ENCODE results near the gene GREB1.

The GREB1 gene

DNA sequence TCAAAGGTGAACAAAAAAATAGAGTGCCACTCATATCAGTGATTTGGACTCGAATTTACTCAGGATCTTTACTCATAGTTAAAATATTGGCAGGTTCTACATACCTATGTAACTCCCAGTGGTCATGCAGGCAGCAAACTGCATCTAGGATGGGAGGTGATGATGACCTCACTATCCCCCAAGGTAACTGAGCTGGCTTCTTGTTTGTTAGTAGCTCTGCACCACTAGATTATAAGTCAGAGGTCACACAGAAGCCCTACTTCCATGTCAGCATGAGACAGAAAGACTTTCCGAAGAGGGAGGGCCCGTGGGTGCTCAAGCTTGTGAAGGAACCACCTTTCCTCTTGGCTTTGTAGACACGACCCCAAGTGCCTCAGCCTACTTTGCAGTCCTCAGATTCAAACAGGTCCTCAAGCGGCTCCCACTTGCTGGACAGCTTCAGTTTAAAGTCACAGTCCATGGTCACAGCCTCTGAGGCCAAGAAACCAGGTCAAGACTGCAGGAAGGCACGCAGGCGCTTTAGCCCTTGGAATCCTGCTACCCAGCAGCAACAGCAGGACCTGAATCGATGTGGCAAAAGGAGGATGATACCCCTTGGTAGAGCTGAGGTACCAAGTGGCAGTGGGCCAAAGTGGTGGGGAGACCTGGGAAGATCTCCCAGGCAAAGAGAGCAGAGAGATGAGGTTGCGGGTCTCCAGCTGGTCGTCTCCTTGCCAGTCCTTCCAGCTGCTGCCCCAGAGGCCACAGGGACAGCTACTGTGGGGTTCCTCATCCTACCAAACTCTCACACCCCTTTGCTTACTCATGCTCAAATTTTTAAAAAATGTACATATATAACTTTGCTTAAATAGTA, 131.9 kb downstream of the GREB1 start:
- Histone ChIP-seq H3K9me3 (ENCODE audit: low read length) (peaks cover 10% of the 10 kb centered on the region), H3K36me3 (ENCODE audit: insufficient read depth, low read length) (peaks cover 6% of the 10 kb centered on the region; the same call in 1 of the 2 replicates), H3K27me3 (ENCODE audit: insufficient read depth, low read length) (no peaks in the 10 kb centered on the region), H3K4me2 (ENCODE audit: low read length) (no peak overlapping the region), H4K20me1 (ENCODE audit: insufficient read depth, low read length) (no peaks in the 10 kb centered on the region), H3F3A (ENCODE audit: insufficient read depth, low read length) (no peaks in the 10 kb centered on the region), H3K9ac (ENCODE audit: low read length) (no peak overlapping the region), H3K27ac (ENCODE audit: low read depth, low read length, poor library complexity, severe bottlenecking) (no peak overlapping the region), H3K4me3 (ENCODE audit: low read depth, low read length, poor library complexity, severe bottlenecking) (no peak overlapping the region), H3K4me1 (ENCODE audit: insufficient read depth, low read length, severe bottlenecking) (no peaks in the 10 kb centered on the region), H3K79me2 (ENCODE audit: insufficient read depth, low read length) (no peaks in the 10 kb centered on the region), H3K9me2 (ENCODE audit: low read depth, low read length) (no peaks in the 10 kb centered on the region), H2AFZ (ENCODE audit: low read length) (no peak overlapping the region)
- TF ChIP-seq, protein P1, sequence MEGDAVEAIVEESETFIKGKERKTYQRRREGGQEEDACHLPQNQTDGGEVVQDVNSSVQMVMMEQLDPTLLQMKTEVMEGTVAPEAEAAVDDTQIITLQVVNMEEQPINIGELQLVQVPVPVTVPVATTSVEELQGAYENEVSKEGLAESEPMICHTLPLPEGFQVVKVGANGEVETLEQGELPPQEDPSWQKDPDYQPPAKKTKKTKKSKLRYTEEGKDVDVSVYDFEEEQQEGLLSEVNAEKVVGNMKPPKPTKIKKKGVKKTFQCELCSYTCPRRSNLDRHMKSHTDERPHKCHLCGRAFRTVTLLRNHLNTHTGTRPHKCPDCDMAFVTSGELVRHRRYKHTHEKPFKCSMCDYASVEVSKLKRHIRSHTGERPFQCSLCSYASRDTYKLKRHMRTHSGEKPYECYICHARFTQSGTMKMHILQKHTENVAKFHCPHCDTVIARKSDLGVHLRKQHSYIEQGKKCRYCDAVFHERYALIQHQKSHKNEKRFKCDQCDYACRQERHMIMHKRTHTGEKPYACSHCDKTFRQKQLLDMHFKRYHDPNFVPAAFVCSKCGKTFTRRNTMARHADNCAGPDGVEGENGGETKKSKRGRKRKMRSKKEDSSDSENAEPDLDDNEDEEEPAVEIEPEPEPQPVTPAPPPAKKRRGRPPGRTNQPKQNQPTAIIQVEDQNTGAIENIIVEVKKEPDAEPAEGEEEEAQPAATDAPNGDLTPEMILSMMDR (IDR thresholded peaks at IDR 0.05; ENCODE audit: low read length) = no peak
- no peak for TF ChIP-seq EZH2 (IDR thresholded peaks at IDR 0.05; ENCODE audit: borderline replicate concordance, low read length)

DNA sequence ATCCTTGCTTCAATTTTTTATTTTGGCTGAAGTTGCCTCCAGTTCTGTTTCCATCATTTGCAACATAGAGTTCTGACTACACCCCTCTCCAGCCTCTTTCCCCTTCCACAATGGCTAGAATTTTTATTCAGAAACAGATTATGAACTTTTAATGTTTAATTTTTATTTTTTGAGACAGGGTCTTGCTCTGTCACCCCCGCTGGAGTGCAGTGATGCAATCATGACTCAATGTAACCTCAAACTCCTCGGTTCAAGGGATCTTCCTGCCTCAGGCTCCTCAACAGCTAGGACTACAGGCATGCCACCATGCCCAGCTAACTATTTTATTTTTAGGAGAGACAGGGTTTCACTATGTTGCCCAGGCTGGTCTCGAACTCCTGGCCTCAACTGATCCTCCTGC, 133.3 kb downstream of the GREB1 start:
- Histone ChIP-seq H3K79me2 (ENCODE audit: insufficient read depth, low read length) (no peaks in the 10 kb centered on the region), H3K9me2 (ENCODE audit: low read depth, low read length) (no peaks in the 10 kb centered on the region), H3K27ac (ENCODE audit: low read depth, low read length, poor library complexity, severe bottlenecking) (no peak overlapping the region), H3K4me2 (ENCODE audit: low read length) (no peak overlapping the region), H3K9me3 (ENCODE audit: low read length) (peaks cover 10% of the 10 kb centered on the region), H2AFZ (ENCODE audit: low read length) (no peak overlapping the region), H3K9ac (ENCODE audit: low read length) (no peak overlapping the region), H3K4me3 (ENCODE audit: low read depth, low read length, poor library complexity, severe bottlenecking) (no peak overlapping the region), H4K20me1 (ENCODE audit: insufficient read depth, low read length) (no peaks in the 10 kb centered on the region), H3K36me3 (ENCODE audit: insufficient read depth, low read length) (peaks cover 6% of the 10 kb centered on the region; the same call in 1 of the 2 replicates), H3K27me3 (ENCODE audit: insufficient read depth, low read length) (no peaks in the 10 kb centered on the region), H3K4me1 (ENCODE audit: insufficient read depth, low read length, severe bottlenecking) (peaks cover under 1% of the 10 kb centered on the region), H3F3A (ENCODE audit: insufficient read depth, low read length) (no peaks in the 10 kb centered on the region)
- TF ChIP-seq, protein P1 (IDR thresholded peaks at IDR 0.05; ENCODE audit: low read length) = no peak
- TF ChIP-seq EZH2 (IDR thresholded peaks at IDR 0.05; ENCODE audit: borderline replicate concordance, low read length) = no peak

DNA sequence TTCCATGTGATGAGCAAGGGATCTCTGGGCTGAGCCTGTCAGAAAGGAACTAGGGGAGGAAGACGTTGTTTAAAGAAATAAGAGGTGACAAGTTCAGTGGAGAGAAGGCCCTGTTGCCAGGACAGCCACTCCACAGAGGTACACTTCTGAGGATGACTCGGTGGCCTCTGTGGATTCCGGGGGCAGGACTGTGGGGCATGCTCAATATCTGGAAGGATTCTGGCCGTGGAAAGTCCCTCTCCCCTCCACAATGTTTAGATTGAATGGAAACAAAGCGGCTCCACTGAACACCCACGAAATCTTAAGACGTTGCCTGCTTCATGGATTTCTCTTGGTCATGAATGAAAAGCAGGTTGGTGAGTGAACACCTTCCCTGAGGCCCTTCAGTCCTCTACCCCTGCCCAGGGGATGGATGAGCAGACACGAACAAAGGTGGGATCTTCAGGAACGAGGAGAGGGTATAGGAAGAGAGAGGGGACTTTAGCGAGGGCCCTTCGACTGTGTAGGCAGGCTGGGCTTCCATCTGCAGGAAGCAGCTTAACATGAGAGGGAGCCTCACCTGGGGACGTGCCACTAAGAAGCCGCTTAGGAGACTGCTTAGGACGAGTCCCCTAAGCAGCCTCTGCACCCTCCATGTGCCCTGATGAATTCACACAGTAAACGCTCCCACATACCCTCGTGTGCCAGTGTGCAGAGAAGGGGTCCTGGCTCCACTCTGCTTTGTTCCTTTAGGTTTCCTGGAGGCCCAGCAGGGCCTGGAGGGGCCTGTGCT, 134.2 kb downstream of the GREB1 start:
- Histone ChIP-seq H3K4me1 (ENCODE audit: insufficient read depth, low read length, severe bottlenecking) (peaks cover 8% of the 10 kb centered on the region), H3K36me3 (ENCODE audit: insufficient read depth, low read length) (peaks cover 3% of the 10 kb centered on the region; the same call in 1 of the 2 replicates), H3K27ac (ENCODE audit: low read depth, low read length, poor library complexity, severe bottlenecking) (no peak overlapping the region), H3K9me3 (ENCODE audit: low read length) (peaks cover 6% of the 10 kb centered on the region), H3K4me2 (ENCODE audit: low read length) (no peak overlapping the region), H2AFZ (ENCODE audit: low read length) (no peak overlapping the region), H4K20me1 (ENCODE audit: insufficient read depth, low read length) (no peaks in the 10 kb centered on the region), H3F3A (ENCODE audit: insufficient read depth, low read length) (no peaks in the 10 kb centered on the region), H3K9ac (ENCODE audit: low read length) (no peak overlapping the region), H3K9me2 (ENCODE audit: low read depth, low read length) (no peaks in the 10 kb centered on the region), H3K4me3 (ENCODE audit: low read depth, low read length, poor library complexity, severe bottlenecking) (no peak overlapping the region), H3K27me3 (ENCODE audit: insufficient read depth, low read length) (no peaks in the 10 kb centered on the region), H3K79me2 (ENCODE audit: insufficient read depth, low read length) (no peaks in the 10 kb centered on the region)
- TF ChIP-seq, protein P1 (IDR thresholded peaks at IDR 0.05; ENCODE audit: low read length) = no peak
- TF ChIP-seq EZH2 (IDR thresholded peaks at IDR 0.05; ENCODE audit: borderline replicate concordance, low read length) = no peak
